Measurements from ENCODE around the gene UPP2. TPM values are rescaled to one million over a fixed set of nuclear protein-coding genes. Genes with fewer than 3 reads are reported as not detected.

UPP2 gene
- polyA plus RNA-seq, 2 donors, result not detected

DNA sequence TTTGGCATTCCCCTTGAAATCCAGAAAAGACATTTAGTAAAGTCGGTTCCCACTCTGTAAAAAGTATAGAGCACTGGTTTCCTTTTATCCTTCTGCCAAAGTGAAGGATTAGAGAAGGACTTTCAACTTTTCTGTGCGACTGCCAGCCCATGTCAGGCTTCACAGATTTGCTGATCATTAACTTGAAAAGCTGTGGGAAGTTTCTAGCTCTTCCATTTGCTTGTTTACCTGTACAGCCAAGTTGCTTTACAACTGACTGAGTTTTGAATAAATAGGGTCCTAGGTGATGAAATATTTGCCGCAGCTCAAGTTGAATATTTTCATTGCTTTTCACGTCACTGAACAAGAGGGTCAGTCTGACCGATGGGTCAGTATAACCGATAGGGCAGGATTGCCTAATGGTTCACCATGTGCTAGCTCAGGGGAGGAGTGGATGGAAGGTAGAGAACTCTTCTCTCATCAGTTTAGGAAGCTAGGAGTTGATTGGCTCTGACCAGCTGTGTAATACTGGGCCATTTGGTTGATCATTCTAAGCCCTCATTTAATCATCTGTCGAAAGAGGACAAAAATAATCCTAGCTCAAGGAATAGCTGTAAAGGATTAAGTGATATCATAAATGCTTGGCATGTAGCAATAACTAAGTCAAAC lies 30.4 kb downstream of the UPP2 start:
- no peak overlapping the region for H3K27ac ChIP-seq (ENCODE audit: low read depth in 2 of 2, low read length in 1 of 2)
- H3K4me3 ChIP-seq (ENCODE audit: low read depth in 1 of 2, low read length in 2 of 2), result no peak overlapping the region
- H3K36me3 ChIP-seq (ENCODE audit: control insufficient read depth in 2 of 2, insufficient read depth in 2 of 2, low read length in 1 of 2), result no peaks in the 10 kb centered on the region
- no peaks in the 10 kb centered on the region for H3K9me3 ChIP-seq (ENCODE audit: control insufficient read depth in 2 of 2, insufficient read depth in 1 of 2, low read depth in 1 of 2, low read length in 1 of 2)
- 49 to 54% methylated on average over 7 of the region's 7 CpGs for WGBS, 2 donors
- no peaks in the 10 kb centered on the region for H3K4me1 ChIP-seq (ENCODE audit: control insufficient read depth in 2 of 2, insufficient read depth in 2 of 2, low read length in 1 of 2)
- H3K27me3 ChIP-seq (ENCODE audit: control insufficient read depth in 1 of 2, insufficient read depth in 2 of 2, low read length in 2 of 2), result no peaks in the 10 kb centered on the region

DNA sequence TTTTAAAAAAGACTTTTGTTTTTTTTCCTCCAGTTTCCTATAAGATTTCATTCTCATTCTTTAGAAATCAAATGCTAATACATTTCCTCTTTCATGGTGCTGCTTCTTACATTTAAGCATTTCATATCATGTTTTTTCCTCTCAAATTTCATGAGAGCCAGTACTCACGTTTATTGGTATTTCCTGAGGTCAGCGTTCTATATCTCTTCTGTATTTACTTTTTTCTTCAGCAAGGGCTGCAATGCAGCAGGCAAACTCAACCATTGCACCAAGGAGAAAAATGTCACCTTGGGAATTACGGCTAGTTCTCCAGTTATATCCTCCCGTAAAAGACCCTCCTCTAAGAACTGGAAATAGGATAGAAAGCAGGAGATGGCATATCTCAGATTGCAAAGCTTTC lies 32.4 kb downstream of the UPP2 start:
- Histone ChIP-seq H3K4me3 (ENCODE audit: low read depth in 1 of 2, low read length in 2 of 2) (no peak overlapping the region), H3K36me3 (ENCODE audit: control insufficient read depth in 2 of 2, insufficient read depth in 2 of 2, low read length in 1 of 2) (no peaks in the 10 kb centered on the region), H3K27ac (ENCODE audit: low read depth in 2 of 2, low read length in 1 of 2) (no peak overlapping the region), H3K27me3 (ENCODE audit: control insufficient read depth in 1 of 2, insufficient read depth in 2 of 2, low read length in 2 of 2) (no peaks in the 10 kb centered on the region), H3K9me3 (ENCODE audit: control insufficient read depth in 2 of 2, insufficient read depth in 1 of 2, low read depth in 1 of 2, low read length in 1 of 2) (no peaks in the 10 kb centered on the region), H3K4me1 (ENCODE audit: control insufficient read depth in 2 of 2, insufficient read depth in 2 of 2, low read length in 1 of 2) (no peaks in the 10 kb centered on the region)
- WGBS, 2 donors, result 71 to 82% methylated on average over 4 of the region's 4 CpGs

DNA sequence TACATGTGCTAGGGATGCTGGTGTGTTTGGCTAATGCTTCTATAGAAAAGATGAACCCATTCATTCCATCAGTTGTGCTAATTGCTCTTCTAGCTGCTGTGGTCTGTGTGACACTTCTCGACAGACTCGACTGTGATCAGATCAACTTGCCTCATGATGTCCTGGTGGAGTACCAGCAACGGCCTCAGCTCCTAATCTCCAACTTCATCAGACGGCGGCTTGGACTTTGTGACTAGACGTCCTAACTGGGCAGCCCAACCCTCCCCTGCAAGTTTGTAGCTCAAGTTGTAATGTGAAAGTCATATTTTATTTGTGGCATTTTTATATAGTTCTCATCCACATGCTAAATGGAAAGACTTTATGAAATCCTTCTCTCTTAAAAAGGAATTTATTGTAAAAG lies 33.0 kb downstream of the UPP2 start:
- Histone ChIP-seq H3K4me1 (ENCODE audit: control insufficient read depth in 2 of 2, insufficient read depth in 2 of 2, low read length in 1 of 2) (no peaks in the 10 kb centered on the region), H3K27me3 (ENCODE audit: control insufficient read depth in 1 of 2, insufficient read depth in 2 of 2, low read length in 2 of 2) (no peaks in the 10 kb centered on the region), H3K36me3 (ENCODE audit: control insufficient read depth in 2 of 2, insufficient read depth in 2 of 2, low read length in 1 of 2) (no peaks in the 10 kb centered on the region), H3K9me3 (ENCODE audit: control insufficient read depth in 2 of 2, insufficient read depth in 1 of 2, low read depth in 1 of 2, low read length in 1 of 2) (no peaks in the 10 kb centered on the region), H3K27ac (ENCODE audit: low read depth in 2 of 2, low read length in 1 of 2) (no peak overlapping the region), H3K4me3 (ENCODE audit: low read depth in 1 of 2, low read length in 2 of 2) (no peak overlapping the region)
- WGBS, 2 donors, result 69 to 86% methylated on average over 6 of the region's 6 CpGs

DNA sequence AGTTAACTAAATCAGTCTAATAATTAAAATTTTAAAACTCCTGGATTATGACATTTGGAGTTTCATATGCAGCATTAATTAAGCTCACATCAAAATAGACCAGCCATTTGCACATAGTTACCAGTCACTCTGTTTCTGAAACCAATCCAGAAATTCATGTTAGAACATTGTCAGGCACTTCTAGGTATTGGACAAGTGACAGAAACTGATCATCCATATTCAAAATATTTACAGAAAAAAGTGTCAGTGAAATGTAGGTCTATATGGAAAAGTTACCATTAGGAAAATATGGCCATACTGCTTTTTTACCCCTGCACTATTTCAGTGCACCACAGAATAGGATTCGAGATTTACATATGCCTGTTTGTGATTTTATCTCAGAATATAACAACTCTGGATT lies 33.4 kb downstream of the UPP2 start:
- H3K4me3 ChIP-seq (ENCODE audit: low read depth in 1 of 2, low read length in 2 of 2), result no peak overlapping the region
- H3K9me3 ChIP-seq (ENCODE audit: control insufficient read depth in 2 of 2, insufficient read depth in 1 of 2, low read depth in 1 of 2, low read length in 1 of 2), result no peaks in the 10 kb centered on the region
- H3K36me3 ChIP-seq (ENCODE audit: control insufficient read depth in 2 of 2, insufficient read depth in 2 of 2, low read length in 1 of 2), result no peaks in the 10 kb centered on the region
- H3K27me3 ChIP-seq (ENCODE audit: control insufficient read depth in 1 of 2, insufficient read depth in 2 of 2, low read length in 2 of 2), result no peaks in the 10 kb centered on the region
- no peaks in the 10 kb centered on the region for H3K4me1 ChIP-seq (ENCODE audit: control insufficient read depth in 2 of 2, insufficient read depth in 2 of 2, low read length in 1 of 2)
- no peak overlapping the region for H3K27ac ChIP-seq (ENCODE audit: low read depth in 2 of 2, low read length in 1 of 2)
- WGBS, 2 donors, result 49 to 57% methylated on average over 1 of the region's 1 CpG

DNA sequence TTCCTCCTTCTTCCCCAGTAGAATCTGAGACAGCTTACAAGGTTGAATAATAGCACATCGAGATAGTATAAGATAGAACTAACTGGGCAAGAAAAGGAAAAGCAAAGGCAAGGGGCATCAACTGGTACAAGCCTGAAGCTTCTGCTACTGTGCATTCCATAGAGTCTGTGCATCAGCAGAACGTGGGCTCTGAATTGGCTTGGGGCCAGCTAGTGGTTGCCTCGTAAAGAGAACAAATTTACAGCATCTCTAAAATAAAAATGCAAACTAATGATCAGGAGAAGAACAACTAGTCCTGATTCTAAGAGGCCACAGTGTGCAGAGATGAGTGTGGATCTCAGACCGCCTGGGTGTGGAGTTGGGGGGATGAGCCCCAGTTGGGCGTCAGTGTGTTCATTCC lies 36.6 kb downstream of the UPP2 start:
- Histone ChIP-seq H3K4me3 (ENCODE audit: low read depth in 1 of 2, low read length in 2 of 2) (no peak overlapping the region), H3K27me3 (ENCODE audit: control insufficient read depth in 1 of 2, insufficient read depth in 2 of 2, low read length in 2 of 2) (no peaks in the 10 kb centered on the region), H3K27ac (ENCODE audit: low read depth in 2 of 2, low read length in 1 of 2) (no peak overlapping the region), H3K4me1 (ENCODE audit: control insufficient read depth in 2 of 2, insufficient read depth in 2 of 2, low read length in 1 of 2) (no peaks in the 10 kb centered on the region), H3K9me3 (ENCODE audit: control insufficient read depth in 2 of 2, insufficient read depth in 1 of 2, low read depth in 1 of 2, low read length in 1 of 2) (no peaks in the 10 kb centered on the region), H3K36me3 (ENCODE audit: control insufficient read depth in 2 of 2, insufficient read depth in 2 of 2, low read length in 1 of 2) (no peaks in the 10 kb centered on the region)
- 54 to 65% methylated on average over 5 of the region's 5 CpGs for WGBS, 2 donors

DNA sequence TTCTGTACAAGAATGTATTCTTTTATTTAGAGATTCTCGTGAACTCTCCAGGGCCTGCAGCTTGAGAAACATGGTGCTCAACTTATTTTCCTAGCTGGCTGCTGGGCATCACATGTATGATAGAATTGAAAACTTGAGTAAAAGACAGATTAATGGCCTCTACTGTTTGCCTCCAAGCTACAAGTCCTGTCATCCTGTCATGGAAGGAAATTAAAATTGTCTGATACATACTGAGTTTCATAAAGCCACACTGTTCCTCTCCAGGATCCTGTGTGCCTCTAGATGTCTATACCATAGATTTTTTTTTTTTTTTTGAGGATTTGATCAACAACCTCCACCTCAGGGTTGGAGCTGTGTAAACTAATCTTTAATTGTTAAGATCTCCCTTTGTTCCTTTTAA lies 38.5 kb downstream of the UPP2 start:
- no peak overlapping the region for H3K4me3 ChIP-seq (ENCODE audit: low read depth in 1 of 2, low read length in 2 of 2)
- no peaks in the 10 kb centered on the region for H3K9me3 ChIP-seq (ENCODE audit: control insufficient read depth in 2 of 2, insufficient read depth in 1 of 2, low read depth in 1 of 2, low read length in 1 of 2)
- no peaks in the 10 kb centered on the region for H3K4me1 ChIP-seq (ENCODE audit: control insufficient read depth in 2 of 2, insufficient read depth in 2 of 2, low read length in 1 of 2)
- no peaks in the 10 kb centered on the region for H3K36me3 ChIP-seq (ENCODE audit: control insufficient read depth in 2 of 2, insufficient read depth in 2 of 2, low read length in 1 of 2)
- no peaks in the 10 kb centered on the region for H3K27me3 ChIP-seq (ENCODE audit: control insufficient read depth in 1 of 2, insufficient read depth in 2 of 2, low read length in 2 of 2)
- H3K27ac ChIP-seq (ENCODE audit: low read depth in 2 of 2, low read length in 1 of 2), result no peak overlapping the region
- WGBS, 2 donors, result 82 to 97% methylated on average over 1 of the region's 1 CpG

DNA sequence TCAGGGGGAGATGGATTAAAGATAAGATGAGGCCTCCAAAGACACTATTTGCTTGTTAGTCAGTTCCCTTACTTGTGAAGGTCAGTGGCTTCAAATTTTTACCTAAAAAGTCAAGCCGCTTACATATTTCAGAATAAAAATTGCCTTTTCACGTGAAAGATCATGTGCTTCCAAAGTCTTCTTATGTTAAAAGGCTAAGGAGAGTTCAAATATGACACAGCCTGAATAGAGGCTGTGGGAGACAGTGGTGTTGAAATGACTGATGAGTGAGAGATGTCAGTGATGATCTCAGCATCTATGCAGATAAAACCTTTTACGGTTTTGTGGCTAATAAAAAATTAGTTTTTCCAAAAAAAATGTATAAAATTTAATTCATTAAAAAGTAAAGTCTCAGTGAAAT lies 40.5 kb downstream of the UPP2 start:
- WGBS, 2 donors, result 92 to 94% methylated on average over 3 of the region's 3 CpGs
- H3K36me3 ChIP-seq (ENCODE audit: control insufficient read depth in 2 of 2, insufficient read depth in 2 of 2, low read length in 1 of 2), result no peaks in the 10 kb centered on the region
- no peaks in the 10 kb centered on the region for H3K4me1 ChIP-seq (ENCODE audit: control insufficient read depth in 2 of 2, insufficient read depth in 2 of 2, low read length in 1 of 2)
- no peak overlapping the region for H3K27ac ChIP-seq (ENCODE audit: low read depth in 2 of 2, low read length in 1 of 2)
- no peaks in the 10 kb centered on the region for H3K27me3 ChIP-seq (ENCODE audit: control insufficient read depth in 1 of 2, insufficient read depth in 2 of 2, low read length in 2 of 2)
- H3K9me3 ChIP-seq (ENCODE audit: control insufficient read depth in 2 of 2, insufficient read depth in 1 of 2, low read depth in 1 of 2, low read length in 1 of 2), result no peaks in the 10 kb centered on the region
- no peak overlapping the region for H3K4me3 ChIP-seq (ENCODE audit: low read depth in 1 of 2, low read length in 2 of 2)

DNA sequence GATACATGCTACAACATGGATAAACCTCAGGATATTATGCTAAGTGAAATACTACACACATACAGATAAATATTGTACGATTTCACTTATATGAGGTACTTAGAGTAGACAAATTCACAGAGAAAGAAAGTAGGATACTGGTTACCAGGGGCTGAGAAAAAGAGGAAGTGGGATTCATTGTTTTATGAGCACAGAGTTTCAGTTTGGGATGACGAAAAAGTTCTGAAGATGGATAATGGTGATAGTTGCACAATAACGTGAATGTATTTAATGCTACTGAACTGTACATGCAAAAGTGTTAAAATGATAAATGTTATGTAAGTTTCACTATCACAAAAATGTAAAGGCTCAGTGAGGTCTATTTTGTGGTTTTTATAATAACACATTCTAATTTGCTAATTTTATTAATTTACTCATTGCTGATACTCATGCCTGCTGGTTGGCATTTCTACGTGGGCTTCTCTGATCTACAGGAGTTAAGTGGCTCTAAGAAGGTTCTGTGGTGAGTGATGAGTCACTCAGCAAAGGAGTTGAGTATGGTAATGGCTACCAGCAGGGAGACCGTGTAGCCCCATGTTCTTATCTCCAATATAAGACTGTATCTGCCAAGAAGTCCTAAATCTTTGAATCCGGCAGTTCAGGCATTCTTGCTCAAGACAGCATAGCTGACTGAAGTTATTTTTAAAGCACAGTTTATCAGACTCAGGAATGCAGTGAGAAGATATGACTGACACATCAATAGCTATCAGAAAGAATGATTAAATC lies 41.1 kb downstream of the UPP2 start:
- Histone ChIP-seq H3K9me3 (ENCODE audit: control insufficient read depth in 2 of 2, insufficient read depth in 1 of 2, low read depth in 1 of 2, low read length in 1 of 2) (no peaks in the 10 kb centered on the region), H3K4me1 (ENCODE audit: control insufficient read depth in 2 of 2, insufficient read depth in 2 of 2, low read length in 1 of 2) (no peaks in the 10 kb centered on the region), H3K27me3 (ENCODE audit: control insufficient read depth in 1 of 2, insufficient read depth in 2 of 2, low read length in 2 of 2) (no peaks in the 10 kb centered on the region), H3K36me3 (ENCODE audit: control insufficient read depth in 2 of 2, insufficient read depth in 2 of 2, low read length in 1 of 2) (no peaks in the 10 kb centered on the region), H3K27ac (ENCODE audit: low read depth in 2 of 2, low read length in 1 of 2) (no peak overlapping the region), H3K4me3 (ENCODE audit: low read depth in 1 of 2, low read length in 2 of 2) (no peak overlapping the region)
- 71 to 79% methylated on average over 6 of the region's 6 CpGs for WGBS, 2 donors

DNA sequence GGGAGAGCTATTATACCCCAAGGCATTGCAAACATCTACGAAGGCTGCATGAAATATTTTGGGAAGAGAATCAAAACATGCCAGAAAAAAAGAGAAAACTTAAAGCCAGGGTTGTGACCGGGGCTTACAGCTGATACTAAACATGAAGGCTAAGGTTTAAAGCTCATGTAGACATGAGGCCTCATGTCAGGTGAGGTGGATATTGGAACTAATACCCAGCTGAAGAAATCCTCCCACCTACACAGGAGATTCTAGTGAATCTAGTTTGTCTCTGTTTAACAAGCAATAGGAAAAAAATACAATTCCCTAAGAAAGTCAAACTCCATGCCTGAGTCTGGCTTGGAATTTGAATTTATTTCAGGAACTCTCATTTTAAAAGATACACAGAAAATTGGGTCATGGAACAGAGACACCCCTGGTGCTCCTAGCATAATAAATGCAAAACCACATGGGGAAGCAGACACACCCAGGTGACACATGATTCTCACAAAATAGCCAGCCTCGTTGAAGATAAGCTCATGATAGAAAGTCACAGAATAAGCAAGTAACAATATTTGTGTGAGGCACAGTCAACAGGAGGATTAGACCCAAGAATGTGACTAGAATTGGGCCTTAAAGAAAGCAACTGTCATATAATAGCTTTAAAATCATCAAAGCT lies 42.2 kb downstream of the UPP2 start:
- Histone ChIP-seq H3K36me3 (ENCODE audit: control insufficient read depth in 2 of 2, insufficient read depth in 2 of 2, low read length in 1 of 2) (no peaks in the 10 kb centered on the region), H3K9me3 (ENCODE audit: control insufficient read depth in 2 of 2, insufficient read depth in 1 of 2, low read depth in 1 of 2, low read length in 1 of 2) (no peaks in the 10 kb centered on the region), H3K27ac (ENCODE audit: low read depth in 2 of 2, low read length in 1 of 2) (no peak overlapping the region), H3K4me3 (ENCODE audit: low read depth in 1 of 2, low read length in 2 of 2) (no peak overlapping the region), H3K4me1 (ENCODE audit: control insufficient read depth in 2 of 2, insufficient read depth in 2 of 2, low read length in 1 of 2) (no peaks in the 10 kb centered on the region), H3K27me3 (ENCODE audit: control insufficient read depth in 1 of 2, insufficient read depth in 2 of 2, low read length in 2 of 2) (no peaks in the 10 kb centered on the region)
- 58 to 64% methylated on average over 3 of the region's 3 CpGs for WGBS, 2 donors
